A204.1 (cell line): ENCODE measurements around the gene SEC31A.
"Not testable (repeated sequence)": the region's sequence is repeated elsewhere in the genome, so short reads cannot be mapped to it uniquely, and the experiment has no call there.

ENCODE experiments used
- FAIRE-seq: peaks from 2 replicates; lab custom pipeline; 2012; peaks lifted over from hg19 to GRCh38; lab: Jason Lieb, UNC

Gene SEC31A

GRCh38 chr4:82890901-82891706 lies at the start of gene SEC31A:
Gene SEC31A, minus strand, starts transcription at chr4:82891153. Its CDS starts 9,217 bp downstream, at chr4:82881936.
- peak; percentile 85 for FAIRE-seq

- FAIRE-seq = no peak
Observed at GRCh38 chr4:82939414-82939813, 48.5 kb upstream of the SEC31A start.

GRCh38 chr4:82934441-82934840 lies 43.5 kb upstream of the SEC31A start:
- FAIRE-seq = no peak

DNA sequence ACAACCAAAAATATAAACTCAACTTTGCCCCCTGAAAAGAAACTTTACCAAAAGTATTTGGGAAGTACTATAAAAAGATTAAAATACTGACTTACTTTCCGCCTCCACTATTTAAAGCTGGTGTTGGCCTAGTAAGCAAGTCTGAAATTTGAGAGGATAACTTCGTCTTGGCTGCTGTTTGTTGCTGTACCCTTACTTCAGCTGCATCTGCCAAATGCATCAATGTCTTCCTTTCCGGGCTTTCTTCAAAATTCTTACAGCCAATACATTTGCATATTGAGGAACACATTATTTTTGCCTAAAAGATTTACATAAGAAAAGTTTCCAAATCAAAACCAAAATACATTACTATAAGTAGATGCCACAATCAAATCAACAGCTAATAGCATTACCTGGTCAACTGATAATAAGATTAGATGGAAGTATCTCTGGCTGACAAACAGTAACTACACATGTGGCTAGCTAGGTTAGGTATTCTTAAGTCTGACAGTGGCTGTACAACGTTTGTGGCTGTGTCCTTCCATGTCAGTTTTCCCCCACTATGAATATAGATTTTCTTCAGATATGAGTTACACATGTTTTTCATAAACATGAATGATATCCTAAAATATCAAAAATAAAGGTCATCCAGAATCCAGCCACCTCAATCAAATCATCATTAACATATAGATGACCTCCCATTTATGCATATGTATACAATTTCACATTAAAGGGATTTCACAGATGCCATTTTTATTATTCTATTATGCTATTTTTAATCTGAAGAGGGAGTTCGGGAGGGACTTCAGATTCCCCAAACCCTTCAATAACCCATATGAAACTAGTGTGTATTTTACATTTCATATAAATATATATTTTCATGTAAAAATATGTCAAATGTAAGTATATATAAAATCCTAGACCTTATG lies 40.1 kb upstream of the SEC31A start:
- peak; percentile 67 for FAIRE-seq

- no peak for FAIRE-seq
Observed at GRCh38 chr4:82921795-82922194, 30.8 kb upstream of the SEC31A start.

GRCh38 chr4:82919386-82919785 lies 28.4 kb upstream of the SEC31A start:
- FAIRE-seq = no peak

DNA sequence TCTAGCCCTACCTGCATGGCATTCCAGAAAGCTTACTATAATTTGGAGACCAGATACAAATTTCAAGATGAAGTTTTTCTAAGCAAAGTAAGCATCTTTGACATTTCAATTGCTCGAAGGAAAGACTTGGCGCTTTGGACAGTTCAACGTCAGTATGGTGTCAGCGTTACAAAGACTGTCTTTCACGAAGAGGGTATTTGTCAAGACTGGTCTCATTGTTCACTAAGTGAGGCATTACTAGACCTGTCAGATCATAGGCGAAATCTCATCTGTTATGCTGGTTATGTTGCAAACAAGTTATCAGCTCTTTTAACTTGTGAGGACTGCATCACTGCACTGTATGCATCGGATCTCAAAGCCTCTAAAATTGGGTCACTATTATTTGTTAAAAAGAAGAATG lies 27.1 kb upstream of the SEC31A start:
- FAIRE-seq = no peak

DNA sequence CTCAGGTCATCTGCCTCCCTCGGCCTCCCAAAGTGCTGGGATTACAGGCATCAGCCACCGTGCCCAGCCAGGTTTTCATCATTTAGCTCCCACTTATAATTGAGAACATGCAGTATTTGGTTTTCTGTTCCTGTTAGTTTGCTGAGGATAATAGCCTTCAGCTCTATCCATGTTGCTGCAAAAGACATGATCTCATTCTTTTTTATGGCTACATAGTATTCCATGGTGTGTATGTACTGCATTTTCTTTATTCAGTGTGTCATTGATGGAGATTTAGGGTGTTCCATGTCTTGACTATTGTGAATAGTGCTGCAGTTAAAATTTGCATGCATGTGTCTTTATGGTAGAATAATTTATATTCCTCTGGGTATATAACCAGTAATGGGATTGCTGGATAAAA lies 23.0 kb upstream of the SEC31A start:
- not testable (repeated sequence) for FAIRE-seq

DNA sequence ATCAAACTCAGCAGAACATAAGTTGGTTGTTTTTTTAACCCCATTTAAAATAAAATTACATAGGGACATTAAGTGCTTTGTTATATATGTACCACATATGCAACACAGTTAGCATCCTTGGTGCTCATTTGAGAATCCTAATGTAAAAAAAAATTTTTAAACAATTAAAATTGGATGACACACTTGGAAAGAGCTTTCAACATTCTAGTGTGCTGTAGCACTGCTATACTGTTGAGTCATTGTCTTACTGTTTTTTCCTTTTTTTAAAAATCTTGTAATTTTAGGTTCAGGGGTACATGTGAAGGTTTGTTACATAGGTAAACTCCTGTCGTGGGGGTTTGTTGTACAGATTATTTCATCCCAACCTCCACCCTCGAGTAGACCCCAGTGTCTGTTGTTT lies 22.4 kb upstream of the SEC31A start:
- FAIRE-seq = no peak

DNA sequence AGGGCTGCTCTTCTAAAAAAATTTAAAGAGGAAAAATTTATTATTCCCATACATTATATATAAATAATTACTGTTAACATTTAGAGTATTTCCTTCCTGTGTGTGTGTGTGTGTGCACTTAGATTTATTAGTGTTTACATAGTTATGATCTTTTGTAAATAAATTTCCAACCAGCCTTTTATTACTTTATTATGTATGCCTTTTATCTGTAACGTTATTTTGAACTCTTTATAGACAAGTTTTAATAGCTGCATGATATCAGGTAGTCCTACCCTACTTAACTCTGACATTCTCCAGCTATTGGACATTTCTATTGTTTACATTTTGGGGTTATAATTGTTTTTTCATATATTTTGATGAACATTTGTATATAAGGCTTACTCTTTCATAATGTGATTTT lies 18.4 kb upstream of the SEC31A start:
- no peak for FAIRE-seq

- FAIRE-seq = no peak
Observed at GRCh38 chr4:82906469-82906868, 15.5 kb upstream of the SEC31A start.

GRCh38 chr4:82905205-82905604 lies 14.3 kb upstream of the SEC31A start:
- no peak for FAIRE-seq

- FAIRE-seq = no peak
Observed at GRCh38 chr4:82903737-82904136, 12.8 kb upstream of the SEC31A start.

- no peak for FAIRE-seq
Observed at GRCh38 chr4:82901183-82901718, 10.3 kb upstream of the SEC31A start.

DNA sequence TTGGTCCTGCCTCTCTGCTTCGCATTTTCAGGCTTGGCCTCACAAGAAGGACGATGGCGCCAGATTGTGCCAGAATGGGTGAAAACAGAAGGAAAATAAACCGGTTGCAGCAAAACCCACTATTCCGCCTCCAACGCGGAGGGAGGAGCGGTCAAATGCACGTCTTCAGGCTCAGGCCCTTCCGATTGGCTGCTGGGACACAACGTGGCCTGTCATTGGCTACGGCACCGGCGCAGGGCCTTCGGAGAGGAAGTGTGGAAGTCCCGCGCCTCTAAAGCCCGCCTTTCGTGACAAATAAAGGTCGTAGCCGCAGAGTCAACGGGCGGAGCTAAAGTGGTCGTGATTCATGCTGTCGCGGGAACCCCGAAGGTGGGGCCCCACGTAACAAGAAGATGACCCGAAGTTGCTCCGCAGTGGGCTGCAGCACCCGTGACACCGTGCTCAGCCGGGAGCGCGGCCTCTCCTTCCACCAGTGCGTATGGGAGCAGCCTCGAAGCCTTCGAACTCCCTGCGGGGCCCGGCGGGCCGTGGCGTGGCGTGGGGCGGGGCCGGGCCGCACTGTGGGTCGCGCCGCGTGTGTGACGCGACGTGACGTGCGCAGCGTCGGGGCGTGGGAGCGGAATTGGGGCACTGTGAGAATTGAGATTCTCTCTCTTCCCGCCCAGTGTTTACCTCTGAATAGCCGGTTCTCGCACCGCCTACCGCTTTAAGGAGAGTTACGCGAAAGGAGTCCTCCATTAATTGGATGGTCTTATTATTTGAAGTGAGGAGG lies 9.6 kb upstream of the SEC31A start, which contains the start of gene THAP9:
TSS of gene THAP9 (plus strand) at position 325 of the 772 bp plus-strand sequence. CDS start at position 393, 68 bp downstream.
- peak; percentile 98 for FAIRE-seq

DNA sequence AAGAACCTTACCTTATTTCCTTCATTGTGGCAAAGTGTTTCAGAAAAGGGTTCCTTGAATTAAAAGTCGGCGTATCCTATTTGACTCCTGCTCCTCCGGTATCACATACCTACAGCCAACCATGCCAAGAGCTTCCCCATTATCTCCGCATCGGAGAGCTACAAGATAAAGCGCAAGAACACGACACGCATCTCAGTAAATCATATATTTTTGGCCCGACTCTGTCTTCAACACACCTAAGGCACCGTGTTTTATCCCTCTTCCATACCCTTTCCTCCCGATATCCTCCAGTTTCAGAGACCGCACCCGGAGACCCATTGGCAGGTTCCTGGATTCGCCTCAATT lies 9.1 kb upstream of the SEC31A start:
- no peak for FAIRE-seq

- no peak for FAIRE-seq
Observed at GRCh38 chr4:82899374-82900065, 8.6 kb upstream of the SEC31A start.

DNA sequence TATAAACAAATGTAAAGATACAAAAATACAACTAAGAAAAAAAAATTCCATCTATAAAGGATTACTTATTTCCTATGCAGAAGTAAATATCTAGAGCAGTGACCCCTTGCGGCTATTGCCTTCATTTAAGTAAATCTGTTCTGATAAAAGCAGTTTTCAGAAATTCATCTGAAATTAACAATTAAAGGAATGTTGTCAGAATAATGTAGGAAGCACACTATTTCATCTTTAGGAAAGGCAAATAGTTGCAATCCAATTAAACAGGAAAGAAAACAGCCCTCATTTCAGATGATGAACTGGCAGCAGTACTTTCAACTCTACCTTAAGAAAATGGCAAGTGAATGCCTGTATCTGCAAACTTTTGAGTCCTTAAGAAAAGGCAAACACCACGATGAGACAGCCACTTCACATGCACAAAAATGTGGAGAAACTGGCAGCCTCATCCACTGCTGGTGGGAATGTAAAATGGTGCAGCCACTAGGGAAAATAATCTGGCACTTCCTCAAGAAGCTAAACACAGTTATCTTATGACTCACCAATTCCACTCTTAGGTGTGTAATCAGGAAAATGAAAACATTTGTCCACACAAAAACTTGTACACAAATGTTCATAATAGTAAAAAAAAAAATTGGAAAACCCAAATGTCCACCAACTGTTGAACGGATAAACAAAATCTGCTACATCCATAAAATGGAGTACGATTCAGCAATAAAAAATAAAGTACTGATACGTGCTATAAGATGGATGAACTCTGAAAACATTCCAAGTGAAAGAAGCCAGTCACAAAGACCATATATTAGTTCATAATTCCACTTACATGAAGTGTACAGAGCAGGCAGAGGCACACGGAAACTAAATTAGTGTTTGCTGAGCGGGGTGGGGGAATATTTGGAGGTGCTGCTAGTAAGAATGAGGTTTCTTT lies 7.6 kb upstream of the SEC31A start:
- FAIRE-seq = peak; percentile 94

GRCh38 chr4:82896755-82897154 lies 5.8 kb upstream of the SEC31A start:
- no peak for FAIRE-seq

- no peak for FAIRE-seq
Observed at GRCh38 chr4:82893942-82894341, 3.0 kb upstream of the SEC31A start.

GRCh38 chr4:82892467-82892802 lies 1.5 kb upstream of the SEC31A start:
- no peak for FAIRE-seq
